Measurements from ENCODE around the gene SORCS3. TPM values are rescaled to one million over a fixed set of nuclear protein-coding genes. Genes with fewer than 3 reads are reported as not detected.

SORCS3 gene
- total and polyA plus RNA-seq, 2 donors (not counting 1 experiment from before 2014, with no cell fraction given) = not detected

DNA sequence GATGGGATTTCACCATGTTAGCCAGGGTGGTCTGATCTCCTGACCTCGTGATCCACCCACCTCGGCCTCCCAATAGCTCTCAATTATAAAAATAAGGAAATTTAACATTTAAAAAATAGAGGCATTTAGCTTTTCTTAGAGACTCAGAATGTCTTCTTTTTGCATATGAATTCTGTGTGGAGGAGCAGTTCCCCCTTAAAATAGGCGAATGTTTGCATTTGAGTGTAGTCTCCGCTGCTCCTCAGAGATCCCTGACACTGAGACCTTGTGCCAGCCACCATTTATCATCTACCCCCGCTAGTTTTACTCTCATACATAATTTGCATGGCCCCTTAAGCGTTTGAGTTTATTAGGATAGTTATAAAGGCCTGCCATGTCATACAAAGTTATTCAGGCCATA lies 461.9 kb downstream of the SORCS3 start:
- Histone ChIP-seq H3K36me3 (replicated peaks in 1 of 2; ENCODE audit: control extremely low read depth in 1 of 2, control insufficient read depth in 1 of 2, extremely low read depth in 1 of 2, insufficient read depth in 2 of 2, low read length in 1 of 2) (no peaks in the 10 kb centered on the region), H3K4me2 (replicated peaks; ENCODE audit: low read depth, low read length, poor library complexity, severe bottlenecking) (no peak overlapping the region), H3K27me3 (replicated peaks in 1 of 4; ENCODE audit: control extremely low read depth in 1 of 4, control insufficient read depth in 3 of 4, insufficient read depth in 4 of 4, low read length in 3 of 4) (no peaks in the 10 kb centered on the region), H3K79me2 (ENCODE audit: control insufficient read depth, insufficient read depth, low read length) (no peaks in the 10 kb centered on the region), H3K4me3 (ENCODE audit: control extremely low read depth in 1 of 5, extremely low read depth in 1 of 5, insufficient read depth in 1 of 5, low read depth in 2 of 5, low read length in 4 of 5) (no peak overlapping the region), H3K27ac (ENCODE audit: low read length in 2 of 2) (no peak overlapping the region), H3K9me3 (ENCODE audit: control extremely low read depth in 1 of 3, control insufficient read depth in 2 of 3, insufficient read depth in 1 of 3, low read length in 2 of 3) (no peaks in the 10 kb centered on the region), H4K20me1 (ENCODE audit: control insufficient read depth, insufficient read depth, low read length, poor library complexity, severe bottlenecking) (no peaks in the 10 kb centered on the region), H2AFZ (ENCODE audit: insufficient read depth, low read depth, low read length, poor library complexity, severe bottlenecking) (no peak overlapping the region), H3K4me1 (ENCODE audit: control insufficient read depth in 2 of 2, insufficient read depth in 2 of 2, low read length in 2 of 2) (no peaks in the 10 kb centered on the region), H3K9ac (ENCODE audit: low read length) (no peak overlapping the region)
- Mint-ChIP-seq H3K4me3 (no peak overlapping the region), H3K9me3 (ENCODE audit: insufficient read depth) (no peaks in the 10 kb centered on the region), H3K27ac (no peak overlapping the region), H3K4me1 (no peaks in the 10 kb centered on the region), H3K27me3 (no peaks in the 10 kb centered on the region)
- WGBS (ENCODE audit: insufficient coverage) = no CpG with 5 or more reads among the region's 6 CpGs
- CTCF ChIA-PET = no interaction called here
- intact Hi-C loops (cut with micrococcal nuclease) = no loop called here
- no peak for ATAC-seq (ENCODE audit: low read depth)
- no peak for DNase-seq
- POLR2A ChIA-PET = no interaction called here
- TF ChIP-seq, protein P1, sequence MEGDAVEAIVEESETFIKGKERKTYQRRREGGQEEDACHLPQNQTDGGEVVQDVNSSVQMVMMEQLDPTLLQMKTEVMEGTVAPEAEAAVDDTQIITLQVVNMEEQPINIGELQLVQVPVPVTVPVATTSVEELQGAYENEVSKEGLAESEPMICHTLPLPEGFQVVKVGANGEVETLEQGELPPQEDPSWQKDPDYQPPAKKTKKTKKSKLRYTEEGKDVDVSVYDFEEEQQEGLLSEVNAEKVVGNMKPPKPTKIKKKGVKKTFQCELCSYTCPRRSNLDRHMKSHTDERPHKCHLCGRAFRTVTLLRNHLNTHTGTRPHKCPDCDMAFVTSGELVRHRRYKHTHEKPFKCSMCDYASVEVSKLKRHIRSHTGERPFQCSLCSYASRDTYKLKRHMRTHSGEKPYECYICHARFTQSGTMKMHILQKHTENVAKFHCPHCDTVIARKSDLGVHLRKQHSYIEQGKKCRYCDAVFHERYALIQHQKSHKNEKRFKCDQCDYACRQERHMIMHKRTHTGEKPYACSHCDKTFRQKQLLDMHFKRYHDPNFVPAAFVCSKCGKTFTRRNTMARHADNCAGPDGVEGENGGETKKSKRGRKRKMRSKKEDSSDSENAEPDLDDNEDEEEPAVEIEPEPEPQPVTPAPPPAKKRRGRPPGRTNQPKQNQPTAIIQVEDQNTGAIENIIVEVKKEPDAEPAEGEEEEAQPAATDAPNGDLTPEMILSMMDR (IDR thresholded peaks at IDR 0.05) = no peak
- TF ChIP-seq EZH2 (IDR thresholded peaks at IDR 0.05; ENCODE audit: borderline replicate concordance, insufficient read depth, low read depth, low read length, poor library complexity, severe bottlenecking) = no peak

DNA sequence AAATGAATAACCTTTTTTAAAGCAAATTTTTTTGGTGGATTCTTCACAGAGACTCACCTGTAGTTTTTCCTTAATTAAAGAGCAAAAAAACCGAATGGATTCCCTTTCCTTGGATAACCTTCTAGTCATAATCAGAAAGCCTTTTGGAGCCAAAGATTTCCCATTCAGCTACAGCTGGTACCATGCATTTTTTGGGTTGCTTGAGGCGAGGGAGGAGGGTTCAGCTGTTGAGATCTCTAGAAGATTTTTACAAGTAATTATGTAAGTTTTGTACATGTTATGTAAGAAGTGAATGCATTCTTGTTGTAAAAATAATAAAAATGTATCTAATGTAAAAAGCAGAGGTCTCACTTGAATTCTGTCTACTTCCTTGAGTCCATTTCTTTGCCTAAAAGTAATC lies 463.2 kb downstream of the SORCS3 start:
- Histone ChIP-seq H4K20me1 (ENCODE audit: control insufficient read depth, insufficient read depth, low read length, poor library complexity, severe bottlenecking) (no peaks in the 10 kb centered on the region), H3K36me3 (replicated peaks in 1 of 2; ENCODE audit: control extremely low read depth in 1 of 2, control insufficient read depth in 1 of 2, extremely low read depth in 1 of 2, insufficient read depth in 2 of 2, low read length in 1 of 2) (no peaks in the 10 kb centered on the region), H3K4me2 (replicated peaks; ENCODE audit: low read depth, low read length, poor library complexity, severe bottlenecking) (no peak overlapping the region), H2AFZ (ENCODE audit: insufficient read depth, low read depth, low read length, poor library complexity, severe bottlenecking) (no peak overlapping the region), H3K79me2 (ENCODE audit: control insufficient read depth, insufficient read depth, low read length) (no peaks in the 10 kb centered on the region), H3K4me1 (ENCODE audit: control insufficient read depth in 2 of 2, insufficient read depth in 2 of 2, low read length in 2 of 2) (no peaks in the 10 kb centered on the region), H3K9me3 (ENCODE audit: control extremely low read depth in 1 of 3, control insufficient read depth in 2 of 3, insufficient read depth in 1 of 3, low read length in 2 of 3) (no peaks in the 10 kb centered on the region), H3K27ac (ENCODE audit: low read length in 2 of 2) (no peak overlapping the region), H3K27me3 (replicated peaks in 1 of 4; ENCODE audit: control extremely low read depth in 1 of 4, control insufficient read depth in 3 of 4, insufficient read depth in 4 of 4, low read length in 3 of 4) (no peaks in the 10 kb centered on the region), H3K9ac (ENCODE audit: low read length) (no peak overlapping the region), H3K4me3 (ENCODE audit: control extremely low read depth in 1 of 5, extremely low read depth in 1 of 5, insufficient read depth in 1 of 5, low read depth in 2 of 5, low read length in 4 of 5) (no peak overlapping the region)
- Mint-ChIP-seq H3K4me1 (no peaks in the 10 kb centered on the region), H3K27ac (no peak overlapping the region), H3K27me3 (no peaks in the 10 kb centered on the region), H3K4me3 (no peak overlapping the region), H3K9me3 (ENCODE audit: insufficient read depth) (no peaks in the 10 kb centered on the region)
- WGBS (ENCODE audit: insufficient coverage) = 100% methylated on average over 1 of the region's 2 CpGs
- ChIA-PET POLR2A (no interaction called here), CTCF (no interaction called here)
- TF ChIP-seq, protein P1 (IDR thresholded peaks at IDR 0.05) = no peak
- no peak for TF ChIP-seq EZH2 (IDR thresholded peaks at IDR 0.05; ENCODE audit: borderline replicate concordance, insufficient read depth, low read depth, low read length, poor library complexity, severe bottlenecking)
- no peak for DNase-seq
- ATAC-seq (ENCODE audit: low read depth) = no peak
- intact Hi-C loops (cut with micrococcal nuclease) = no loop called here

Measured in B cell (primary cell).